Stimulated activated CD4-positive, alpha-beta T cell treated with anti-CD3 and anti-CD28 coated beads, Interleukin-2, amount 100 ng/mL, for 48 hours (primary cell): ENCODE measurements around the gene KYAT1.
"Not testable (repeated sequence)": the region's sequence is repeated elsewhere in the genome, so short reads cannot be mapped to it uniquely, and the experiment has no call there.

ENCODE experiments used
- DNase-seq, 2 donors: peaks; one replicate each; pipeline ENCODE4 v3.0.0-alpha.2; 2020

KYAT1 gene

DNA sequence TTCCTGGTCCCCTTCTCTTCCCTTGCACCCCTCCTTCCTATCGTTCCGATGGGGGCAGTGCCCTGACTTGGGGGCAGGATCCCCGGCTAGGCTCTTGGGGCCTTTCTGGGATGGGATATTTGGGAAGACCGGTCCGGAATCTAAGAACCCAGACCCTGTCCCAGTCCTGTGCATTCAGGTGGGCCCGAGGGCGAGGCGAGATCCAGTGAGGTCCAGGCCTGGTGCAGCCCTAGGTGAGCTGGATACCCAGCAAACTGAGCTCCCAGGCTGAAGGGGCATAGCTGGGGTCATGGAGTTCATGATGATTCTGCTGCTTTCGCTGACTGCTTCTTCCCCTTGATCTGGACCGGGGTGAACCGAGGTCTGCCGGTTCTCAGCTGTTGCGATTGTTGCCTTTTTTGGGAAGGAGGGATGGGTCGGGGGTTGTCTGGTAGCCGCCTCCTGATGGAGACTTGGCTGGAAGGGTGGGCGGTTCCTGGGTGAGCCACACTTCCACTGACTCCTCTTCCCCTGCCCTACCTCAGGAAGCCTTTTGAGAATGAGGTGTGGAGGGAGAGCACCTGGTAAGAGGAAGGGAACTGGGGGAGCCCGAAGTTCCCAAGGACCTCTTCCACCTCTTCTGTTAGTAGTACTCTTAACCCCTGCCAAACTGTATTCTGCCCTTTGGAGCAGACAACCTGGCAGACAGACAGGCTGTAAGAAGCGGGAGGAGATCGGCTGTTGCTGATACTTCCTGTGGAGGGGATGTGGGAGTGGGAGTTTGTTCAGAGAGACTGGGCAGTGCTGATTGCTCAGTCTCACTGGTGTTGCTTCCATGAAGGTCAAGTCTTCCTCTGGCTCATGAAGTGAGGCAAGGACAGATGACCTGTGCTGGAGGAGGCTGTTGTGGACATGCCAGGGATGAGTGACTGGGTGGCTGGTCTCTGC is 1.2 kb upstream of the KYAT1 start:
- DNase-seq: no peak

DNA sequence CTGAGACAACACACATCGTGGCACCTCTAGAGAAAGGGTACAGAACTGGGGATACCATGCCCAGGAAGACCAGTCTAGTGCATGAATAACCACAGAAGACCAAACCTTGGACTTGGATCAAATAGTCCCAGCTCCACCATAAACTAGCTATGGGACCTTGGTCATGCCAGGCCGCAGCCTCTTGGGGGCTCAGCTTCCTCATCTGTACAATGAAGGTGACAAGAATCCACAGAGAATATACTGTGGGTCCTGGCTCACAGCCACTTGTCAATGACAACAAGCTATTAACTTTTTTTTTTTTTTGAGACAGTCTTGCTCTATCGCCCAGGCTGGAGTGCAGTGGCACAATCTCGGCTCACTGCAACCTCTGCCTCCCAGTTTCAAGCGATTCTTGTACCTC is 3.9 kb downstream of the KYAT1 start:
- DNase-seq: no peak

DNA sequence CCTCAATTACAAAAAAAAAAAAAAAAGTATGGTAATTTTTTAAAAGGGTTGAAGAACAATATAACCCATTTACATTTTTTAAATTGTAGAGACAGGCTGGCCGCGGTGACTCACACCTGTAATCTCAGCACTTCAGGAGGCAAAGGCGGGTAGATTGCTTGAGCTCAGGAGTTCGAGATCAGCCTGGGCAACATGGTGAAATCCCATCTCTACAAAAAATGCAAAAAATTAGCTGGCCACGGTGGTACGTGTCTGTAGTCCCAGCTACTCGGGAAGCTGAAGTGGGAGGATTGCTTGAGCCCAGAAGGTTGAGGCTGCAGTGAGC is 10.8 kb downstream of the KYAT1 start:
- not testable (repeated sequence) for DNase-seq

DNA sequence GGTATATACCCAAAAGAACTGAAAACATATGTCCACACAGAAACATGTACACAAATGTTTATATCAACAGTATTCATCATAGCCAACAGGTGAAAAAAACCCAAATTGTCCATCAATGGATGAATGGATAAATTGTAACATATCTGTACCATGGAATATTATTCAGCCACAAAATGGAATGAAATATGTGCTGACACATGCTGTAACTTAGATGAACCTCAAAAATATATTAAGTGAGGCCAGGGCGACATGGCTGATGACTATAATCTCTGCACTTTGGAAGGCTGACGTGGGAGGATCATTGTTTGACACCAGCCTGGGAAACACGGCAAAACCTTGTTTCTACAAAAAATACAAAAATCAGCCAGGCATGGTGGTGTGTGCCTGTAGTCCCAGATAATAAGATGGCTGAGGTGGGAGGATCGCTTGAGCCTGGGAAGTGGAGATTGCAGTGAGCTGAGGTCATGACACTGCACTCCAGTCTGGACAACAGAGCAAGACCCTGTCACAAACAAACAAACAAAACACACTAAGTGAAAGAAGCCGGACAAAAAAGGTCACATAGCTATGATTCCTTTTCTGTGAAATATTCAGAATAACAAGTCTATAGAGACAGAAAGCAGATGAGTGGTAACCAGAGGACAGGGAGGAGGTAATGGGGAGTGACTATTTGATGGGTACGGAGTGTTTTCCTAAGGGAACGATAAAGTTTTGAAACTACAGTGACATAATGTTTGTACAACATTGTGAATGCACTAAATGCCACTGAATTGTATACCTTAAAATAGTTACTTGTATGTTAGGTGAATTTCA is 11.4 kb downstream of the KYAT1 start:
- DNase-seq: no peak

DNA sequence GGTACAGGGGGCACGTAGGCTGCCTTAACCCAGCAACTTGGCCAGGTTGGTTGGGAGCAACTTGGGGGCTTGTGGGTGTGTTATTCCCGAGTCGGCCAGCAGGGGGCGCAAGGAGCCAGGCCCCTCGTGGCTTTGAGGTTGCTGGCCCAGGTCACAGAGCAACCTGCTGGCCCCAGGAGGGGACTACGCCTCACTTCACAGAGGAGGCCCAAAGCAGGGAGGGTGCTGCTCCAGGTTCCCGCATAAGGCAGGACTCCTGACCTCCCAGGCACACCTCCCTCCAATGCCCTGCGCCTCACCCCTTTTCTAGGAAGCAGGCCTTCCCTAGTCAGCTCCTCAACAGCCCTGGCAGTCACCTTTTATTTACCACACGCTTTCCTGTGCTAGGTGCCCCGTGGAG is 18.1 kb downstream of the KYAT1 start:
- DNase-seq: peak; percentile 86 to 93

DNA sequence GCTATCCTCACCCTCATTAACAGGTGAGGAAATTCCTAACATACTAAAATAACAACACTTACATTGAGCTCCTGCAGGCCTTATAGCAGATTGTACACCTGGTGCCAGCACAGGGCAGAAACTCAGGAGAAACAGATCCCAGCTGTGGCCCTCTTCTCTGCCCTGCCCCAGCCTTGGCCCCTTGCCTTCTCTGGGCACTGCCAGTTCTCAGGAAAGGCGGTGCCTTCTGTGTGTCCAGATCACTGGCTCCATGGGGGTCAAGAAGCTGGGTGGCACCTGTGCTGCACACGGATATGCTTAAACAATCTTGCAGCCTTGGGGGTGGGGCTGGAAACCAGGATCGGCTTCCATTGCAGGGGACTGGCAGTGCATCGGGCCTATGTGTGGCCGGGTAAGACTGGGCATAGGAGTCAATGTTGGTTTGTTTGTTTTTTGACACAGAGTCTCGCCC is 19.3 kb downstream of the KYAT1 start:
- no peak for DNase-seq

DNA sequence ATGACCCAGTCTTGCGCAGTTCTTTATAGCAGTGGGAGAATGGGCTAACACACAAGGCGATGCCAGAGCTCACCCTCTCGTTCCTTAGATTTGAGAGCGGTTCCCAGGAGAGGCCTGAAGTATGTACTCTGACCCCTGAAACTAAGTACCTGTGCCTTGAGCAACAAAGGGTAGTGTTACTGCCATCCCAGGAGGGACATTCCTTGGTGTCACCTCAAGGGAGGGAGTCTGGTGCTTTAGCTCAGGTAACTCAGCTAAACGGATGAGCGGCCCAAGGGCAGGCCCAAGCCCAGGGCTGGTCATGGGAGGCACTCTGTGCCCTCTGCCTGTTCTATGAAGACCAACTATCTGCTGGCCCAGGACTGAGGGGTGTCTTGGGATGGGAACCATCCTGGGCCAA is 20.2 kb downstream of the KYAT1 start:
- no peak for DNase-seq

DNA sequence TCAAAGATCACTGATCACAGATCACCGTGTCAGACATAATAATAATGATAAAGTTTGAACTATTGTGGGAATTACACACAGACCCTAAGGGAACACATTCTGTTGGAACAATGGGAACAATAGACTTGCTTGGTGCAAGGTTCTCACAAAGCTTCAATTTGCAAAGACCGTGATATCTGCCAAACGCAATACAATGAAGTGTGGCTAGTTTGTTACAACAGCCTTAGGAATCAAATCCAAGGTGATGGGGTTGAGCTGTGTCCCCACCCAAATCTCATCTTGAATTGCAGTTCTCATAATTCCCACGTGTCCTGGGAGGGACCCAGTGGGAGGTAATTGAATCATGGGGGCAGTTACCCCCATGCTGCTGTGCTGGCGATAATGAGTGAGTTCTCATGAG is 20.8 kb downstream of the KYAT1 start:
- no peak for DNase-seq

DNA sequence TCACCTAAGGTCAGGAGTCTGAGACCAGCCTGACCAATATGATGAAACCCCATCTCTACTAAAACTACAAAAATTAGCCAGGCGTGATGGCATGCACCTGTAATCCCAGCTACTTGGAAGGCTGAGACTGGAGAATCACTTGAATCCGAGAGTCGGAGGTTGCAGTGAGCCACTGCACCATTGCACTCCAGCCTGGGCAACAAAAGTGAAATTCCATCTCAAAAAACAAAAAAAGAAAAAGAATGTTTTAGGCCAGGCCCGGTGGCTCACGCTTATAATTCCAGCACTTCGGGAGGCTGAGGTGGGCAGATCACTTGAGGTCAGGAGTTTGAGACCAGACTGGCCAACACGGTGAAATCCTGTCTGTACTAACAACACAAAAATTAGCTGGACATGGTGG is 23.3 kb downstream of the KYAT1 start:
- not testable (repeated sequence) for DNase-seq

DNA sequence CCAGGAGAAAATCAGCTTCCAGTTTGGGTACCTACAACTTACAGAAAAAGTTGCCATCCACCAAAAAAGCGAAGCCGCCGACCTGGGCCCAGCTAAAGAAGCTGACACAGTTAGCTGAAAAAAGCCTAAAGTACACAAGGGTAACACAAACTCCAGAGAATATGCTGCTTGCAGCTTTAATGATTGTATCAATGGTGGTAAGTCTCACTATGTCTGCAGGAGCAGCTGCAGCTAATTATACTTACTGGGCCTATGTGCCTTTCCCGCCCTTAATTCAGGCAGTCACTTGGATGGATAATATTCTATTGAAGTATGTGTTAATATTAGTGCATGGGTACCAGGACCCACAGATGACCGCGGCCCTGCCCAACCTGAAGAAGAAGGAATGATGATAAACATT is 27.3 kb downstream of the KYAT1 start:
- DNase-seq: not testable (repeated sequence)

DNA sequence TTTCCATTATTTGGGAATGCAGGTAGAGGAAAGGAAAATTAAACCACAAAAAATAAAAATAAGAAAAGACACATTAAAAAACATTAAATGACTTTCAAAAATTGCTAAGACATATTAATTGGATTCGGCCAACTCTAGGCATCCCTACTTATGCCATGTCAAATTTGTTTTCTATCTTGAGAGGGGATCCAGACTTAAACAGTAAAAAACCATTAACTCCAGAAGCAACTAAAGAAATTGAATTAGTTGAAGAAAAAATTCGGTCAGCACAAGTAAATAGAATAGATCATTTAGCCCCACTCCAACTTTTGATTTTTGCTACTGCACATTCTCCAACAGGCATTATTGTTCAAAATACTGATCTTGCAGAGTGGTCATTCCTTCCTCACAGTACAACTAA is 29.1 kb downstream of the KYAT1 start:
- not testable (repeated sequence) for DNase-seq

DNA sequence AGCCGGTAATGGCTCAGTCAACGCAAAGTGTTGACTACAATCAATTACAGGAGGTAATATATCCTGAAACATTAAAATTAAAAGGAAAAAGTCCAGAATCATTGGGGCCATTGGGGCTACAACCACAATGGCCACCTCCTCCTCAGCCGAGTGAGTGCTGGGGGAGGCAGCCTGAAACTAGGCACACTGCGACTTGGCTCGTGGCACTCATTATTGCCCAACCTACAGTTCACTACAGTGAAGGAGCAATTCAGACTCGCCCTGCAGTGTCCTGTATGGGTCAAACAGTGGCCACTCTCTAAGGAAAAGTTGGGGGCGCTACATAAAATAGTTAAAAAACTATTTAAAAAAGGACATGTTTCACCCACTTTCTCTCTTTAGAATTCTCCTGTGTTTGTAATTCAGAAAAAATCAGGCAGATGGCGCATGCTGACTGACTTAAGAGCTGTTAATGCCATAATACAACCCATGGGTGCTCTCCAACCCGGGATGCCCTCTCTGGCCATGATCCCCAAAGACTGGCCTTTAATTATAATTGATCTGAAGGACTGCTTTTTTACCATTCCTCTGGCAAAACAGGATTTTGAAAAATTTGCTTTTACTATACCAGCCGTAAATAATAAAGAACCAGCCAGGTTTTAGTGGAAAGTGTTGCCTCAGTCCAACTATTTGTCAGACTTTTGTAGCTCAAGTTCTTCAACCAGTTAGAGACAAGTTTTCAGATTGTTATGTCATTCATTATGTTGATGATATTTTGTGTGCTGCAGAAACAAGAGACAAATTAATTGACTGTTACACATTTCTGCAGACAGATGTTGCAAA is 29.8 kb downstream of the KYAT1 start:
- DNase-seq: not testable (repeated sequence)

DNA sequence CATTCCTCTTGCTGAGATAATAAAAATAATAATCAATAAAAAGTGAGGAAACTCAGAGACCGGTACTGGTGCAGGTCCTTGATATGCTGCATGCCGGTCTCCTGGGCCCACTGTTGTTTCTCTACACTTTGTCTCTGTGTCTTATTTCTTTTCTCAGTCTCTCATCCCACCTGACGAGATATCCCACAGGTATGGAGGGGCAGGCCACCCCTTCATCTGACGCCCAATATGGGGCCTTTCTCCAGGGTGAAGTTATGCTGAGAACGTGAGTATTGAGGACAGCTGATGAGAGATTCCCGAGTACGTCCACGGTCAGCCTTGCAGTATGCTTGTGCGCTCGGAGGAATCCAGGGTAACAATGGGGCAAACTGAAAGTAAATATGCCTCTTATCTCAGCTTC is 30.7 kb downstream of the KYAT1 start:
- DNase-seq: not testable (repeated sequence)

DNA sequence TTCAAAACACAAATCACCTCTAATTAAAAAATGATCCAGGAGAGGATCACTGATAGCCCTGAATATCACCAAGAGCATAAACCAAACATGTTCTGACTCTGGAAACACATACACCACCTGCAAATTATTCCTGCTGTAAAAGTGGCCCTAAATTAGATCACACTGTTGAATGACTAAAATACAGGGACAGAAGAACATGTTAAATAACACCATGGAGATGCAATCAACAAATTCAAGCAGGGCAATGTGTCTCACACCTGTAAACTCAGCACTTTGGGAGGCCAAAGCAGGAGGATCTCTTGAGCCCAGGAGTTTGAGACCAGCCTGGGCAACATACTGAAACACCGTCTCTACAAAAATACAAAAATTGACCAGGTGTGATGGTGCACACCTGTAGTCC is 33.9 kb downstream of the KYAT1 start:
- DNase-seq: no peak

DNA sequence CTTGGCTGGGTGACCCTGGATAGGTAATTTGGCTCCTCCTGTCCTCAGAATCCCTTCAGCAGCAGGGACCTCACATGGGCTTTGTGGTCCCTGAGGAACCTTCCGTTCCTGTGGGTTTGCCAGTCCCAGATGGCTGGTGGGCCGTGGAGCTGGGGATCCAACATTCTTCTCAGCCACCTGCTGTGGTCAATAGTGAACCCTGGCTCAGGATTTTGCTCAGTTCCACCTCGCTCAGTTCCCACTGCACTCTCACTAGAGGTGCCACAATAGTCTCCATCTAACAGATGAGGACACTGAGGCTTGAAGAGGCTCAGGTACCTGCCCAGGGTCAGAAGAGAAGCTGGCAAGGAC is 35.1 kb downstream of the KYAT1 start:
- DNase-seq: no peak

DNA sequence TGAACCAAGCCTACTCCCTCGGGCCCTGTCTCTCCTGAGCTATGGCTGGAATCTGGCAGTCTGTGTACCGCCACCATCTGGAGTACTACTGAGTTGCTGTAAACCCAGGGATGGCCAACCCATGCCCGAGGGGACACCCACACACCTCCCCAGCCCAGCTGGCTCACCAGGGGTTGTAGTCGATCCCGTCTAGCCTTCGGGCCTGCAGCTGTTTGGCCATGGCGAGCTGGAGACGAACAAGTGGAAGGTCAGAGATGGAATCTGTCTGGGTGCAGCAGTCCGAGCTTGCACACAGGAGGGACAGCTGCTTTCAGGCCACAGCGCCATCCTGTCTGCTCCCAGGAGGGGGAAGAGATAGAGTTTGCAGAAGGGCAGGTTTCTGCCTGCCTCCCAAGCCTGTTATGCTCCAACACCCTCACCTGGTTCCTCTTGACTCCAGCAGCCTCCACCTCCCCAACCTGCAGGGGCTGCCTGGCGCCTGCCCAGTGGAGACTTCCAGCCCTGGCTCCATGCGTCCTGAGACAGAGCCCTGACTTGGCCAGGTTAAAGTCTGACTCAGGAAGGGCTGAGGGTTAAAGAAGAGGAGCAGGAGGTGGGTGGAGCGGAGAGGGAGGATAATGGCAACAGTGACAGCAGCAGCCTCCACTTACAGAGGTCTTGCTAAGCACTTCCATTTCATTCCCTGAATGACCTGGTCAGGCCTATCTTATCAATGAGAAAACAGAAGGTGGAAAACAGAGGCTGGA is 36.4 kb downstream of the KYAT1 start:
- DNase-seq: no peak

DNA sequence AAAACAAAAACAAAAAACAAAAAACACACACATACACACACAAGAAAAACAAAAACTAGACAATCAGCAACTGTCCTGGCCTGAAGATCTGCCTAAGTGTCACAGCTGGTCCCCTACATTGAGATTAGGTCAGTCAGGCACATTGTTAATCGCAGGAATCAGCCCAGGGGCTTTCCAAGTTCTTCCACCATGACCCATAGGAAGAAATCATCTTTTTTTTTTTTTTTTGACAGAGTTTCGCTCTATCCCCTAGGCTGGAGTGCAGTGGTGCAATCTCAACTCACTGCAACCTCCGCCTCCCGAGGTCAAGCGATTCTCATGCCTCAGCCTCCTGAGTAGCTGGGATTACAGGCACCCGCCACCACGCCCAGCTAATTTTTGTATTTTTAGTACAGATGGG is 38.6 kb downstream of the KYAT1 start:
- DNase-seq: not testable (repeated sequence)

DNA sequence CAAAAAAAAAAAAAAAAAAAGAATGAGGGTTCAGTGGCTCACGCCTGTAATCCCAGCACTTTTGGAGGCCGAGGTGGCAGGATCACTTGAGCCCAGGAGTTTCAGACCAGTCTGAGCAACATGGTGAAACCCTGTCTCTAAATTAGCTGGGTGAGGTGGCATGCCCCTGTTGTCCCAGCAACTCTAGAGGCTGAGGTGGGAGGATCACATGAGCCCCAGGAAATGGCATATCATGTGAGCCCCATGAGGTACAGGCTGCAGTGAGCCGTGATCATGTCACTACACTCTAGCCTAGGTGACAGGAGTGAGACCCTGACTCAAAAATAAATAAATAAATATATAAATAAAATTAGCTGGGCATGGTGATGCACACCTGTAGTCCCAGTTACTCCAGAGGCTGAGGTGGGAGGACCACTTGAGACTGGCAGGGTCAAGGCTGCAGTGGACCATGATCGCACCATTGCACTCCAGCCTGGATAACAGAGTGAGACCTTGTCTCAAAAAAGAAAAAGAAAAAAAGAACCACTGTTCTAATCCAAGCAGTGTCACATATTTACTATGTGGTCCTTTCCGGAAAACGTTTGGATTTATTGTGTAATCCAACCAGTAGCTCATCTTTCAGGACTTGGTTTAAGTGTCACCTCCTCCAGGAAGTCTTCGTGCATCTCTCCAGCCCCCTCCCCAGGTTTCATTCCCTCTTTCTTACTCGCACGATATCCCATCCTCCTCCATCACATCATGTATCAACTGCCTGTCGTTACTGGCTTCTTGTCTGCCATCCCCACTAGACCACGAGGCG is 39.9 kb downstream of the KYAT1 start:
- no peak for DNase-seq

DNA sequence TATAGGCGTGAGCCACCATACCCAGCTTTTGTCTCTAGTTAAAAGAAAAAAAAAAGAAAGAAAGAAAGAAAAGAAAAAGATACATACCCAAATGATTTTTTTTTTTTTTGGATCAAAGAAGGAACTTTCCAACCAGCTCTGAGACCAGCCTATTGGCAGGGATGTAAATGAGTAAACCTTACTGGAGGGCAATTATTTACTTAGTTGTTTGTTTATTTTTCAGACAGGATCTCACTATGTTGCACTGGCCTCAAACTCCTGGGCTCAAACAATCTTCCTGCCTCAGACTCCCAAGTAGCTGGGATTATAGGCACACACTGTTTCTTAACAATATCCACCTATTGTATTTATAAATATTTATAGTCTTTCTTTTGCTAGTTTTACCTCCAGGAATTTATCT is 41.2 kb downstream of the KYAT1 start:
- no peak for DNase-seq

DNA sequence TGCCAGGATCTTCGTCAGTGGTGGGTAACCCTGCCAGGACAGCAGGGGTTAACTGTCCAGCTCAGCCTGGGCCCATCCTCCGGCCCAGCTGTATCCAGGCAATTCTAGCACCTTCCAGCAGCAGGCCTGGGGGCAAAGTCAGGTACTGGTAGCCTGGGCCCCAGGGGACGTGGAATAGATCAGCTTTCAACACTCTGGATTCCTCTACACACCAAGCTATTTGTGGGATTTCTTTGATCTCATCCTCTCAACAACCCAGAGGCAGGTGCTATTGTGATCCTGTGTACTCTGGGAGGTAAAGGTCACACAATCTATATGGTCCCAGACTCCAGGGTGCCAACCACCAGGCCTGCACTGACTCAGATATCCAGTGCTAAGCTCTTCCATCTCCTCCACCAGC is 43.4 kb downstream of the KYAT1 start:
- no peak for DNase-seq

DNA sequence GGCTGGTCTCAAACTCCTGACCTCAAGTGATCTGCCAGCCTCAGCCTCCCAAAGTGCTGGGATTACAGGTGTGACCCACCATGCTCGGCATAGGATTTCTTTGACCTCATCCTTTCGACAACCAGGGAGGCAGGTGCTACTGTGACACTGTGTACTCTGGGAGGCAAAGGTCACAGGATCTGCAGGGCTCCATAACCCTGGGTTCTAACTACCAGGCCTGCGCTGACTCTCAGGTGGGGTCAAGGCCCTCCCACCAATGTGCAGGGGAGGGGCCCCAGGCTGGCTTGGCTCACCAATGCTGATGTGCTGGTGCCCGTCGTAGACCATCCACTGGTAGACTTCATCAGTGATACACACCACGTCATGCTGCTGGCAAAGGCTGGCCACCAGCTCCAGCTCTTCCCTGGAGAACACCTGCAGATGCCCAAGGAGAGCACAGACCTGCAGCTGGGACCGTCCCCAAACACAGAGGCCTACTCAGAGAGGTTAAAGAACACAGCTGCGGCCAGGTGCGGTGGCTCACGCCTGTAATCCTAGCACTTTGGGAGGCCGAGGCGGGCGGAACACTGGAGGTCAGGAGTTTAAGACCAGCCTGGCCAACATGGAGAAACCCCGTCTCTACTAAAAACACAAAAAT is 45.1 kb downstream of the KYAT1 start:
- DNase-seq: no peak
